Naive thymus-derived CD4-positive, alpha-beta T cell (primary cell): ENCODE results near the gene CADM3. TPM values are rescaled to one million over a fixed set of nuclear protein-coding genes. Genes with fewer than 3 reads are reported as not detected.

Experiments
- ATAC-seq: fragments of 150-1000 bp; cut with Tn5 transposase; 2 replicates; pipeline ENCODE4 v1.10.0; 2021; ENCODE audit warnings: mild to moderate bottlenecking, moderate library complexity
- CTCF ChIA-PET: fragments of 350-600 bp; sonication (Branson Sonifier 250); formaldehyde crosslinking; loops from one replicate; lab custom pipeline; 2021; ENCODE audit warnings: antibody characterized with exemption; lab: Charles Lee
- POLR2A ChIA-PET: fragments of 350-600 bp; sonication (Branson Sonifier 250); formaldehyde crosslinking; loops from one replicate; lab custom pipeline; 2021; ENCODE audit warnings: antibody characterized with exemption, inconsistent platforms; lab: Charles Lee
- DNase-seq, 9 donors: peaks; one replicate each; pipeline versions ENCODE4 v3.0.0 to v3.0.0-alpha.2; 2020 to 2022; ENCODE audit warnings: mixed read lengths in 1 of 9
- H3K27ac ChIP-seq: one replicate; pipeline ENCODE4 v1.7.0; 2013; ENCODE audit warnings: mild to moderate bottlenecking, low read depth, low read length, moderate library complexity
- H3K27me3 ChIP-seq, 2 donors: one replicate each; pipeline ENCODE4 v1.7.0; 2013; ENCODE audit warnings: low read length in 2 of 2, mild to moderate bottlenecking in 2 of 2, moderate library complexity in 2 of 2; ENCODE audit not compliant: control insufficient read depth in 2 of 2, insufficient read depth in 2 of 2
- H3K36me3 ChIP-seq, 3 experiments: 1 replicate in 2 of 3; 2 replicates in 1 of 3; pipeline ENCODE4 v1.7.0; 2013; ENCODE audit warnings: low read length in 3 of 3, mild to moderate bottlenecking in 3 of 3, moderate library complexity in 1 of 3; ENCODE audit not compliant: insufficient read depth in 3 of 3, control insufficient read depth in 2 of 3
- H3K4me1 ChIP-seq, 2 donors: one replicate each; pipeline ENCODE4 v1.7.0; 2013; ENCODE audit warnings: low read length in 2 of 2, mild to moderate bottlenecking in 2 of 2, moderate library complexity in 1 of 2; ENCODE audit not compliant: control insufficient read depth in 2 of 2, insufficient read depth in 2 of 2
- H3K4me3 ChIP-seq: 2 replicates; pipeline ENCODE4 v1.7.0; 2013; ENCODE audit warnings: mild to moderate bottlenecking, low read length
- H3K9me3 ChIP-seq, 3 experiments: 1 replicate in 2 of 3; 2 replicates in 1 of 3; pipeline ENCODE4 v1.7.0; 2013; ENCODE audit warnings: low read length in 3 of 3; ENCODE audit not compliant: control insufficient read depth in 2 of 3
- H3K27ac Mint-ChIP-seq, 9 donors: one replicate each; pipeline ENCODE4 v1.8.0; 2020 to 2022; ENCODE audit warnings: mixed read lengths in 9 of 9, mild to moderate bottlenecking in 8 of 9, moderate library complexity in 5 of 9, inconsistent platforms in 2 of 9
- H3K27me3 Mint-ChIP-seq, 5 donors: one replicate each; pipeline ENCODE4 v1.8.0; 2021 to 2022; ENCODE audit warnings: mixed read lengths in 5 of 5, mild to moderate bottlenecking in 1 of 5
- H3K36me3 Mint-ChIP-seq, 5 donors: one replicate each; pipeline ENCODE4 v1.8.0; 2020 to 2022; ENCODE audit warnings: mixed read lengths in 5 of 5, mild to moderate bottlenecking in 3 of 5, inconsistent platforms in 1 of 5
- H3K4me1 Mint-ChIP-seq, 7 donors: one replicate each; pipeline ENCODE4 v1.8.0; 2020 to 2022; ENCODE audit warnings: mixed read lengths in 7 of 7, mild to moderate bottlenecking in 3 of 7, inconsistent platforms in 1 of 7
- H3K4me3 Mint-ChIP-seq, 10 donors: one replicate each; pipeline ENCODE4 v1.8.0; 2020 to 2022; ENCODE audit warnings: mild to moderate bottlenecking in 10 of 10, mixed read lengths in 10 of 10, moderate library complexity in 6 of 10, inconsistent platforms in 2 of 10
- H3K9me3 Mint-ChIP-seq, 11 donors: one replicate each; pipeline ENCODE4 v1.8.0; 2020 to 2022; ENCODE audit warnings: mixed read lengths in 11 of 11, mild to moderate bottlenecking in 4 of 11, inconsistent platforms in 1 of 11, moderate library complexity in 1 of 11
- intact Hi-C, 2 donors: fragments of 100-400 bp; cut with micrococcal nuclease; formaldehyde crosslinking; loops; one replicate each; pipeline ENCODE4 v1.15.1; 2023
- polyA plus RNA-seq, 2 donors: library from polyadenylated mRNA; unstranded; fragments of 300-500 nt; fragmentation: Illumina TruSeq; gene quantifications; one replicate each; pipeline ENCODE4 v1.2.3, GENCODE V29; 2021
- total RNA-seq, 6 experiments: library from RNA in 5 of 6; stranded (reverse) in 5 of 6; gene quantifications; 1 replicate in 5 of 6; 2 replicates in 1 of 6; pipeline ENCODE4 v1.2.3 and lab custom pipeline; 2021 to 2026

The CADM3 gene
- total and polyA plus RNA-seq, 7 experiments from 2014 or later: not detected

- CTCF ChIA-PET: no interaction called here
- no peak overlapping the region for H3K27ac Mint-ChIP-seq
- Histone ChIP-seq H3K4me1 (no peaks in the 10 kb centered on the region), H3K9me3 (no peaks in the 10 kb centered on the region), H3K36me3 (no peaks in the 10 kb centered on the region), H3K27me3 (no peaks in the 10 kb centered on the region), H3K4me3 (no peak overlapping the region), H3K27ac (no peak overlapping the region)
- H3K4me1 Mint-ChIP-seq: peaks cover 0 to 11% (median 0%) of the 10 kb centered on the region in 7 donors
- peaks cover 0 to 2% (median 0%) of the 10 kb centered on the region in 11 donors for H3K9me3 Mint-ChIP-seq
- intact Hi-C loops: no loop called here
- DNase-seq (no peak), ATAC-seq (no peak)
- no peaks in the 10 kb centered on the region for H3K36me3 Mint-ChIP-seq
- H3K27me3 Mint-ChIP-seq: peaks cover 48 to 68% (median 53%) of the 10 kb centered on the region in 5 donors
- H3K4me3 Mint-ChIP-seq: no peak overlapping the region
- POLR2A ChIA-PET: no interaction called here
Measured at GRCh38 chr1:159190441-159190840, 19.0 kb downstream of the CADM3 start.

DNA sequence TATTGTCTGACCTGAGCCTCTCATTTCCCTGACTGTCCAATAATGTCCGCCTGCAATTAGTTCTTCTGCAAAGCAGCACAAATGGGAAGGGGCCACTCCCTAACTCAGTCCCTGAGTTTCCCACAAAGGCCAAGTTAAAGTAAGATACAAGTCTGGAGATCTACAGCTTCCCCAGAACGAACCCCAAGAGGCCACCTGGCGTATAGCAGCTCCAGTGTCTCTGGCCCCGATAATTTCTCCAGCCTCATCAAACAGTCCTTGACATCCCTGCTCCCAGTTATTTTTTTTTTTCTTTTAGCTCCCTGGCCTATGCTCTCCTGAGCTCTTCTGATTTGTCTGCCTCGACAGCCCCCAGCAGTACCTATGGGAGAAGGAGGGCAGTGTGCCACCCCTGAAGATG lies 25.1 kb downstream of the CADM3 start:
- H3K27ac ChIP-seq: no peak overlapping the region
- H3K36me3 ChIP-seq: no peaks in the 10 kb centered on the region
- ATAC-seq: no peak
- peaks cover 23 to 70% (median 39%) of the 10 kb centered on the region in 5 donors for H3K27me3 Mint-ChIP-seq
- H3K36me3 Mint-ChIP-seq: no peaks in the 10 kb centered on the region
- no peak overlapping the region for H3K4me3 ChIP-seq
- POLR2A ChIA-PET: no interaction called here
- CTCF ChIA-PET: interaction anchor here (0.6 to 2.1 kb wide), 2 partner anchors 14 to 18 kb away, joined by 3 to 8 read pairs; no protein-coding TSS in a partner anchor
- H3K4me3 Mint-ChIP-seq: no peak overlapping the region
- H3K9me3 Mint-ChIP-seq: peaks cover 0 to 3% (median 0%) of the 10 kb centered on the region in 11 donors
- no peak for DNase-seq
- no peak overlapping the region for H3K27ac Mint-ChIP-seq
- intact Hi-C loops: loop anchor here in 1 of 2 donors (5.0 kb wide), 1 partner anchor 64 kb away; no protein-coding TSS in a partner anchor
- H3K4me1 ChIP-seq: no peaks in the 10 kb centered on the region
- no peaks in the 10 kb centered on the region for H3K9me3 ChIP-seq
- no peaks in the 10 kb centered on the region for H3K27me3 ChIP-seq
- peaks cover 0 to 10% (median 5%) of the 10 kb centered on the region in 7 donors for H3K4me1 Mint-ChIP-seq

DNA sequence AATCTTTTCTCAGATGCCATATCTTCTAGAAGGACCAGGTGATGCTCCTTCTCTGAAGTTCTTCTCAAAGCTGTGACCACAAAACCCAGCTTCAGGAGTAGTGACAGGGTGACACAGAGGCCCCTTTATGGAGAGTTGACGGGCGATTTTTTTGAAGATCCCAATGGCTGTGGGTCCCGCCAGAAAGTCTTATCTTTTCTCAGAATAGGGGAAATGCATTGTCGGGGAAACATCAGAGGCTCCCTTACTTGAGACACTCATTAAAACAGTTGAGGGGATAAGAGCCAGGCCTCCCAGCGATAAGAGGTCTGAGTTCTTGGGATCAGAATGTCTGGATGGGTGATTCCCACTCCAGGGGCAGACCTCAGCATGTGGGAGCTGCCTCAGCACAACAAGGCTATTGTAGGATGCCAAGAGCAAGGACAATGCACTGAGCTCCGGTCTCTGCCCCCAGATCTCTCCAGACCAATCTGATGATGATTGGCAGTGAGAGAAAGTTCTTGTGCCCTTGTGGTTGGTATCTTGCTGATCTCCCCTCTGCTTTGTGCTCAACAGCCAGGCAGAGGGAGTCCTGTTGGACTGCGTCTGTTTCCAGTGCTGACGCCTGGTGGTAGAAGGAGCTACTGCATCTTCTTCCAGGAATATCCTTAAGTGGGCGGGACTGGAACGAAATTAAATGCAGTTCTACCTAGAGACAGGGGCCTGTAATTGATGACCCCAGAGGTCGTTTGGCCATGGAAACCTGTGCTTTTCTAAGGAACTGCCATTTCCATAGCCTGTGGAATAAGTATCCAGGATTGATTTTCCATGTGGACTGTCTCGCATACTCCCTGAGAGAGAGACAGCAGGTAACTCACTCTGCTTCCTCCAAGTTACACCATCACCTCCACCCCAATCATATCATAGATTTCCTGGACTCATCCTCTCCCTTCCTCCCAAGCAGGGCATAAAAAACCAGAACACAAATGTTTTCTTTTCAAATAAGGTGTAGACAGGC lies 26.4 kb downstream of the CADM3 start:
- Mint-ChIP-seq H3K4me1 (peaks cover 0 to 13% (median 5%) of the 10 kb centered on the region in 7 donors), H3K4me3 (no peak overlapping the region), H3K27me3 (peaks cover 24 to 77% (median 51%) of the 10 kb centered on the region in 5 donors), H3K9me3 (peaks cover 0 to 3% (median 0%) of the 10 kb centered on the region in 11 donors), H3K27ac (no peak overlapping the region), H3K36me3 (no peaks in the 10 kb centered on the region)
- Histone ChIP-seq H3K27me3 (no peaks in the 10 kb centered on the region), H3K4me3 (no peak overlapping the region), H3K27ac (no peak overlapping the region), H3K36me3 (no peaks in the 10 kb centered on the region), H3K4me1 (no peaks in the 10 kb centered on the region), H3K9me3 (no peaks in the 10 kb centered on the region)
- intact Hi-C loops: loop anchor here in 1 of 2 donors (1.0 to 5.0 kb wide), 2 partner anchors 37 to 66 kb away; no protein-coding TSS in a partner anchor
- DNase-seq (peak in 1 of 9 donors; percentile 43), ATAC-seq (peak; percentile 68)
- POLR2A ChIA-PET: no interaction called here
- CTCF ChIA-PET: interaction anchor here (0.6 to 2.1 kb wide), 2 partner anchors 16 to 560 kb away, joined by 3 to 8 read pairs; no protein-coding TSS in a partner anchor

DNA sequence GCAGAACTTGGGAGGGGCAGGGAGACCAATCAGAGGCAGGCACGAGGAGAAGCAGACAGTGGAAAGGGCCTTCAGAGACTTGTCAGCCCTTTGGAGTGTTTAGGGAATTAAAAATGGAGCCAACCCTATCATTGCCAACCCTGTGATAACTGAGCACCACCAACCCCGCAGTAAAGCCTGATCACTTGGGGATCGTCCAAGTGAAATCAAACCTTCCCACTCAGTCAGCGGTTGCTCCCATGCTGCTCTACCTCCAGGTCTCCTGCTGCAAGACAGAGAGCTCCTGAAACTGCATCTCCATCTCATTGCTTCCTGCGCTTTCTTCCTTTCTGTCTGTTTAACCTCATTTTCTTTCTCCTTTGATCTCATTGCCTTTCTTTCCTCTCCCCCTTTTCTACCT lies 28.5 kb downstream of the CADM3 start:
- Mint-ChIP-seq H3K27ac (no peak overlapping the region), H3K4me3 (no peak overlapping the region), H3K27me3 (peaks cover 29 to 80% (median 56%) of the 10 kb centered on the region in 5 donors), H3K9me3 (peaks cover 0 to 3% (median 0%) of the 10 kb centered on the region in 11 donors), H3K36me3 (no peaks in the 10 kb centered on the region), H3K4me1 (peaks cover 0 to 13% (median 5%) of the 10 kb centered on the region in 7 donors)
- ChIA-PET CTCF (no interaction called here), POLR2A (no interaction called here)
- H3K9me3 ChIP-seq: no peaks in the 10 kb centered on the region
- ATAC-seq: no peak
- no peaks in the 10 kb centered on the region for H3K4me1 ChIP-seq
- H3K4me3 ChIP-seq: no peak overlapping the region
- intact Hi-C loops: loop anchor here in 1 of 2 donors (5.0 kb wide), 1 partner anchor 68 kb away; no protein-coding TSS in a partner anchor
- DNase-seq: no peak
- no peaks in the 10 kb centered on the region for H3K36me3 ChIP-seq
- no peak overlapping the region for H3K27ac ChIP-seq
- no peaks in the 10 kb centered on the region for H3K27me3 ChIP-seq

- ChIA-PET POLR2A (no interaction called here), CTCF (no interaction called here)
- no peaks in the 10 kb centered on the region for H3K36me3 ChIP-seq
- no peak overlapping the region for H3K27ac ChIP-seq
- H3K4me1 Mint-ChIP-seq: peaks cover 0 to 13% (median 5%) of the 10 kb centered on the region in 7 donors
- no peak overlapping the region for H3K27ac Mint-ChIP-seq
- no peaks in the 10 kb centered on the region for H3K9me3 ChIP-seq
- H3K27me3 Mint-ChIP-seq: peaks cover 29 to 83% (median 64%) of the 10 kb centered on the region in 5 donors
- no peaks in the 10 kb centered on the region for H3K4me1 ChIP-seq
- H3K36me3 Mint-ChIP-seq: no peaks in the 10 kb centered on the region
- H3K9me3 Mint-ChIP-seq: peaks cover 0 to 3% (median 0%) of the 10 kb centered on the region in 11 donors
- no peaks in the 10 kb centered on the region for H3K27me3 ChIP-seq
- intact Hi-C loops: no loop called here
- DNase-seq: no peak
- no peak for ATAC-seq
- H3K4me3 Mint-ChIP-seq: no peak overlapping the region
- H3K4me3 ChIP-seq: no peak overlapping the region
Measured at GRCh38 chr1:159200769-159201168, 29.4 kb downstream of the CADM3 start.

DNA sequence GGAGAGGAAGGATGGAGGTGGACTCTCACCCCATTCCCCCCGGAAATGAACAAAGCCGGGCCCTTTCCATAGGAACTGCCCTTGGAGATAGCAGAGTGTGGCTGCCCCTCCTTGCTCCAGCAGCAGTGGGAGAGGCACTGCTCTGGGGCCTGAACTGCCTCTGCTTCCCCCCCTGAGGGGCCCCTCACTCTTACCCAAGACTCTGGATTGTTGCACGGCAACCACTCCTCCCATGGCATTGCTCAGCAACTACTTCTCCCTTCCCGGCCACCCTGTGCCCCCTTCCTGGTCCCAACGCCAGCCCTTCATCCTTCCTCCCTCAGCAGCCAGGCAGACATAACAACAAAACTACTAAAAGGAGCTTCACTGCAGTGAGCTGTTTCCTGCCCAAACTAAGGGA lies 30.2 kb downstream of the CADM3 start:
- POLR2A ChIA-PET: no interaction called here
- H3K4me3 ChIP-seq: no peak overlapping the region
- DNase-seq (no peak), ATAC-seq (peak; percentile 12)
- H3K27ac ChIP-seq: no peak overlapping the region
- H3K9me3 ChIP-seq: no peaks in the 10 kb centered on the region
- H3K4me1 ChIP-seq: no peaks in the 10 kb centered on the region
- H3K36me3 ChIP-seq: no peaks in the 10 kb centered on the region
- H3K4me3 Mint-ChIP-seq: no peak overlapping the region
- CTCF ChIA-PET: interaction anchor here (0.9 kb wide), 1 partner anchor 11 kb away, joined by 3 read pairs; no protein-coding TSS in a partner anchor
- H3K36me3 Mint-ChIP-seq: no peaks in the 10 kb centered on the region
- H3K9me3 Mint-ChIP-seq: peaks cover 0 to 3% (median 0%) of the 10 kb centered on the region in 11 donors
- no peaks in the 10 kb centered on the region for H3K27me3 ChIP-seq
- intact Hi-C loops: no loop called here
- H3K27me3 Mint-ChIP-seq: peaks cover 26 to 83% (median 64%) of the 10 kb centered on the region in 5 donors
- no peak overlapping the region for H3K27ac Mint-ChIP-seq
- peaks cover 0 to 13% (median 5%) of the 10 kb centered on the region in 7 donors for H3K4me1 Mint-ChIP-seq
